Glomerular visceral epithelial cell (primary cell): ENCODE results near the gene HAGH.

Experiments used
- DNase-seq: peaks from one replicate; pipeline ENCODE4 v3.0.0-alpha.2; 2016; ENCODE audit errors: extremely low spot score

The HAGH gene

GRCh38 chr16:1773703-1774447, 52.8 kb downstream of the HAGH start:
- peak; percentile 70 for DNase-seq

GRCh38 chr16:1772908-1773702, 53.5 kb downstream of the HAGH start, which contains the start of gene MRPS34:
MRPS34 (minus strand) TSS chr16:1773134; CDS start chr16:1773119, 15 bp downstream.
- peak; percentile 82 for DNase-seq

- DNase-seq = peak; percentile 25
Measured at GRCh38 chr16:1772362-1772907, 54.2 kb downstream of the HAGH start, which contains the start of gene EME2. EME2 (plus strand) TSS chr16:1772810; CDS start chr16:1773228, 418 bp downstream.

- DNase-seq = no peak
Measured at GRCh38 chr16:1771864-1772361, 54.7 kb downstream of the HAGH start.

GRCh38 chr16:1771188-1771863, 55.3 kb downstream of the HAGH start, which contains the start of gene NME3:
NME3 (minus strand) TSS chr16:1771543; CDS start chr16:1771534, 9 bp downstream.
- DNase-seq = peak; percentile 49

- DNase-seq = no peak
Measured at GRCh38 chr16:1770328-1771187, 56.1 kb downstream of the HAGH start.

- no peak for DNase-seq
Measured at GRCh38 chr16:1769402-1770300, 57.0 kb downstream of the HAGH start.

GRCh38 chr16:1768767-1769401, 57.7 kb downstream of the HAGH start:
- DNase-seq = no peak

- DNase-seq = no peak
Measured at GRCh38 chr16:1768061-1768766, 58.4 kb downstream of the HAGH start.

- DNase-seq = no peak
Measured at GRCh38 chr16:1767116-1767994, 59.3 kb downstream of the HAGH start.

GRCh38 chr16:1766701-1767100, 59.9 kb downstream of the HAGH start:
- DNase-seq = no peak

- no peak for DNase-seq
Measured at GRCh38 chr16:1766231-1766630, 60.4 kb downstream of the HAGH start.

- DNase-seq = no peak
Measured at GRCh38 chr16:1765826-1766225, 60.8 kb downstream of the HAGH start.

GRCh38 chr16:1764971-1765370, 61.7 kb downstream of the HAGH start:
- no peak for DNase-seq

- no peak for DNase-seq
Measured at GRCh38 chr16:1763521-1764511, 62.8 kb downstream of the HAGH start.

- DNase-seq = no peak
Measured at GRCh38 chr16:1762879-1763520, 63.6 kb downstream of the HAGH start.
